ENCODE measurements around the gene ABCD1. TPM values are rescaled to one million over a fixed set of nuclear protein-coding genes. Genes with fewer than 3 reads are reported as not detected.

ABCD1 gene
- polyA plus RNA-seq, 1 donor from 2014 or later: 3.6 TPM

DNA sequence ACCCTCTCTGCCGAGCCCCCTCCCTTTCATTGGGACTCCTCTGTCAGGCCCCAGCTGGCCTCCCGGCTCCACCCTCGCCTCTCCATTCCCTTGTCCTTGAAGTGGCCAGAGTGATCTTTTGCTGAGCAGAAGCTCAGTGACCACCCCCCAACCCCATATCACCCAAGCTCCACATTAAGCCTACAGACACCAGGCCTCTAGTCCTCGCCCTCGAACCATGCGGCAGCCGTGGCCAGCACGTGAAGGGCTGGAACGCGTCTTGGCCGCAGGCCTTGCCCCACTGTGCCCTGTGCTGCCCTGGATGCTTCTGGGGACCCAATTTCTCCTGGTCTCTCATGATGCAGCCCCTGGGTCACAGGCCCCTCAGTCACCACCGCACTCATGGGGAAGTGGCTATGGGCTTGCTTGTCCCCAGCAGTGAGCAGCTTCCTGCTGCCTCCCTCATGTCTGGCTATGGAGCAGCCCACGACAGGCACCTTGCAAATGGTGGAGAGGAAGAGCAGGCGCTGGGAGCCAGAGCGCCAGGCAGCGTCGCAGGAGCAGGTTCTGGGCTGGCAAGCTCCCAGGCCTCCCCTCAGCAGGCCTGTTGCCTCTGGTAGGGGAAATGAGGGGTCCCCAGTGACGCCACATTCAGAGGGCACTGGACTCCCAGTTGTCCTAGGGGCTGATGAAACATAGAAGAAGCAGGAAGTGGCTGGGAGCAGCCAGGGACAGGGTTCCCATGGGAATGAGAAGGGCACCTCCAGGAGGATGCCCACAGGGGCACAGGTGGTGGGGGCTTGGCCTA is 55.4 kb downstream of the ABCD1 start:
- Histone ChIP-seq H3K4me3 (ENCODE audit: low read length) (no peak overlapping the region), H3K79me2 (replicated peaks; ENCODE audit: insufficient read depth, low read length) (no peaks in the 10 kb centered on the region), H3F3A (ENCODE audit: insufficient read depth, low read length, poor library complexity, severe bottlenecking) (no peaks in the 10 kb centered on the region), H3K9me3 (ENCODE audit: low read length) (no peaks in the 10 kb centered on the region), H4K20me1 (ENCODE audit: insufficient read depth) (no peaks in the 10 kb centered on the region), H3K9ac (ENCODE audit: low read length) (no peak overlapping the region), H3K9me2 (ENCODE audit: insufficient read depth, low read length) (no peaks in the 10 kb centered on the region), H3K4me2 (ENCODE audit: low read length) (no peak overlapping the region), H2AFZ (ENCODE audit: low read depth, low read length) (no peak overlapping the region), H3K36me3 (ENCODE audit: insufficient read depth, low read length) (no peaks in the 10 kb centered on the region), H3K27me3 (ENCODE audit: insufficient read depth, low read depth, low read length) (no peaks in the 10 kb centered on the region), H3K27ac (ENCODE audit: low read length) (no peak overlapping the region)
- TF ChIP-seq EZH2 (IDR thresholded peaks at IDR 0.05; ENCODE audit: borderline replicate concordance, insufficient read depth, low read length, poor library complexity, severe bottlenecking) (no peak), RAD21 (conservative IDR thresholded peaks at IDR 0.05) (no peak), EP300 (conservative IDR thresholded peaks at IDR 0.05; ENCODE audit: poor library complexity, severe bottlenecking) (no peak)
- TF ChIP-seq, protein P1, sequence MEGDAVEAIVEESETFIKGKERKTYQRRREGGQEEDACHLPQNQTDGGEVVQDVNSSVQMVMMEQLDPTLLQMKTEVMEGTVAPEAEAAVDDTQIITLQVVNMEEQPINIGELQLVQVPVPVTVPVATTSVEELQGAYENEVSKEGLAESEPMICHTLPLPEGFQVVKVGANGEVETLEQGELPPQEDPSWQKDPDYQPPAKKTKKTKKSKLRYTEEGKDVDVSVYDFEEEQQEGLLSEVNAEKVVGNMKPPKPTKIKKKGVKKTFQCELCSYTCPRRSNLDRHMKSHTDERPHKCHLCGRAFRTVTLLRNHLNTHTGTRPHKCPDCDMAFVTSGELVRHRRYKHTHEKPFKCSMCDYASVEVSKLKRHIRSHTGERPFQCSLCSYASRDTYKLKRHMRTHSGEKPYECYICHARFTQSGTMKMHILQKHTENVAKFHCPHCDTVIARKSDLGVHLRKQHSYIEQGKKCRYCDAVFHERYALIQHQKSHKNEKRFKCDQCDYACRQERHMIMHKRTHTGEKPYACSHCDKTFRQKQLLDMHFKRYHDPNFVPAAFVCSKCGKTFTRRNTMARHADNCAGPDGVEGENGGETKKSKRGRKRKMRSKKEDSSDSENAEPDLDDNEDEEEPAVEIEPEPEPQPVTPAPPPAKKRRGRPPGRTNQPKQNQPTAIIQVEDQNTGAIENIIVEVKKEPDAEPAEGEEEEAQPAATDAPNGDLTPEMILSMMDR (IDR thresholded peaks at IDR 0.05; ENCODE audit: poor library complexity, severe bottlenecking): no peak

DNA sequence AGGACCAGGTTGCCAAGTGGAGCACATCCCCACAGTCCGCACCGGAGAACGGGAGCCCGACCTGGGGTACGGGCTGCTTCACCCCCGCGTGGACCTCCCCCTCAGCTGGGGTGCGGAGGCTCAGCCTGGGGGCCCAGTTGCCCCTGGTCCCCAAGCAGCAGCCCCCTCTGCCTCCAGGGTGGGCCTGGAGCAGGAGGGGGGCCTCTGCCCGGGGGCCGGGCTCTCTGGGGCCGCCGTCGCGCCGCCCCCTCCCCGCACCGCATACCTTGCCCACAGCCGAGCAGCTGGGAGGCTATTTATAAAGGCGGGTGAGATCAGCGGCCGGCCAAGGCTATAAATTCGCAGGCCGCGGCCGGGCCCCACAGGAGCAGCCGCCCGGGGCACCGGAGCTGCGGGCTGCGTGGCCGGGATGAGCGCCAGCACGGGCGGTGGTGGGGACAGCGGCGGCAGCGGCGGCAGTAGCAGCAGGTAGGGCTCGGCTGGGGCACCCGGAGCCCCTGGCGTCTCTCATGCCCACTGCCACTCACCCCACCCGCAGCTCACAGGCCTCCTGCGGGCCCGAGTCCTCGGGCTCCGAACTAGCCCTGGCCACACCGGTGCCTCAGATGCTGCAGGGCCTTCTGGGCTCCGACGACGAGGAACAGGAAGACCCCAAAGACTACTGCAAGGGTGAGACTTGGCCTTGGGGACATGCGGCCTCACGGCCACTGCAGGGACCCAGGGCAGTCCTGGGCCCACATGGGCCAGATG is 56.2 kb downstream of the ABCD1 start, which contains the start of gene SRPK3:
Gene SRPK3 (plus strand): TSS at position 364 of the 750 bp plus-strand sequence. CDS start 46 bp downstream, at position 410.
- H3K79me2 ChIP-seq (replicated peaks; ENCODE audit: insufficient read depth, low read length): no peaks in the 10 kb centered on the region
- no peaks in the 10 kb centered on the region for H4K20me1 ChIP-seq (ENCODE audit: insufficient read depth)
- H2AFZ ChIP-seq (ENCODE audit: low read depth, low read length): no peak within 1 kb of the TSS
- no peaks in the 10 kb centered on the region for H3K9me2 ChIP-seq (ENCODE audit: insufficient read depth, low read length)
- no peak within 1 kb of the TSS for H3K4me2 ChIP-seq (ENCODE audit: low read length)
- no peak within 1 kb of the TSS for H3K4me3 ChIP-seq (ENCODE audit: low read length)
- TF ChIP-seq MXI1 (conservative IDR thresholded peaks at IDR 0.05; ENCODE audit: poor library complexity, severe bottlenecking) (no peak), EZH2 (IDR thresholded peaks at IDR 0.05; ENCODE audit: borderline replicate concordance, insufficient read depth, low read length, poor library complexity, severe bottlenecking) (no peak), EP300 (conservative IDR thresholded peaks at IDR 0.05; ENCODE audit: poor library complexity, severe bottlenecking) (no peak), TAF1 (IDR thresholded peaks at IDR 0.05; ENCODE audit: low read depth) (no peak), RAD21 (conservative IDR thresholded peaks at IDR 0.05) (no peak), POLR2AphosphoS5 (IDR thresholded peaks at IDR 0.05) (no peak), SMC3 (conservative IDR thresholded peaks at IDR 0.05; ENCODE audit: poor library complexity) (no peak)
- TF ChIP-seq, protein P2, sequence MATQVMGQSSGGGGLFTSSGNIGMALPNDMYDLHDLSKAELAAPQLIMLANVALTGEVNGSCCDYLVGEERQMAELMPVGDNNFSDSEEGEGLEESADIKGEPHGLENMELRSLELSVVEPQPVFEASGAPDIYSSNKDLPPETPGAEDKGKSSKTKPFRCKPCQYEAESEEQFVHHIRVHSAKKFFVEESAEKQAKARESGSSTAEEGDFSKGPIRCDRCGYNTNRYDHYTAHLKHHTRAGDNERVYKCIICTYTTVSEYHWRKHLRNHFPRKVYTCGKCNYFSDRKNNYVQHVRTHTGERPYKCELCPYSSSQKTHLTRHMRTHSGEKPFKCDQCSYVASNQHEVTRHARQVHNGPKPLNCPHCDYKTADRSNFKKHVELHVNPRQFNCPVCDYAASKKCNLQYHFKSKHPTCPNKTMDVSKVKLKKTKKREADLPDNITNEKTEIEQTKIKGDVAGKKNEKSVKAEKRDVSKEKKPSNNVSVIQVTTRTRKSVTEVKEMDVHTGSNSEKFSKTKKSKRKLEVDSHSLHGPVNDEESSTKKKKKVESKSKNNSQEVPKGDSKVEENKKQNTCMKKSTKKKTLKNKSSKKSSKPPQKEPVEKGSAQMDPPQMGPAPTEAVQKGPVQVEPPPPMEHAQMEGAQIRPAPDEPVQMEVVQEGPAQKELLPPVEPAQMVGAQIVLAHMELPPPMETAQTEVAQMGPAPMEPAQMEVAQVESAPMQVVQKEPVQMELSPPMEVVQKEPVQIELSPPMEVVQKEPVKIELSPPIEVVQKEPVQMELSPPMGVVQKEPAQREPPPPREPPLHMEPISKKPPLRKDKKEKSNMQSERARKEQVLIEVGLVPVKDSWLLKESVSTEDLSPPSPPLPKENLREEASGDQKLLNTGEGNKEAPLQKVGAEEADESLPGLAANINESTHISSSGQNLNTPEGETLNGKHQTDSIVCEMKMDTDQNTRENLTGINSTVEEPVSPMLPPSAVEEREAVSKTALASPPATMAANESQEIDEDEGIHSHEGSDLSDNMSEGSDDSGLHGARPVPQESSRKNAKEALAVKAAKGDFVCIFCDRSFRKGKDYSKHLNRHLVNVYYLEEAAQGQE (IDR thresholded peaks at IDR 0.05; ENCODE audit: borderline replicate concordance): no peak
- TF ChIP-seq, protein P1 (IDR thresholded peaks at IDR 0.05; ENCODE audit: poor library complexity, severe bottlenecking): no peak
- no peak within 1 kb of the TSS for H3K9ac ChIP-seq (ENCODE audit: low read length)
- H3F3A ChIP-seq (ENCODE audit: insufficient read depth, low read length, poor library complexity, severe bottlenecking): no peaks in the 10 kb centered on the region
- no peaks in the 10 kb centered on the region for H3K27me3 ChIP-seq (ENCODE audit: insufficient read depth, low read depth, low read length)
- H3K9me3 ChIP-seq (ENCODE audit: low read length): no peaks in the 10 kb centered on the region
- no peak within 1 kb of the TSS for H3K27ac ChIP-seq (ENCODE audit: low read length)
- no peaks in the 10 kb centered on the region for H3K36me3 ChIP-seq (ENCODE audit: insufficient read depth, low read length)

Measured in neural cell (in vitro differentiated cells).